ENCODE measurements around the gene IL34.
"Not testable (repeated sequence)": the region's sequence is repeated elsewhere in the genome, so short reads cannot be mapped to it uniquely, and the experiment has no call there.

Gene IL34

GRCh38 chr16:70646260-70647241, at the start of gene IL34:
Gene IL34, plus strand, starts transcription at chr16:70646559. Its CDS starts 389 bp downstream, at chr16:70646948.
- no peak for DNase-seq

GRCh38 chr16:70597135-70597835, 49.1 kb upstream of the IL34 start:
- no peak for DNase-seq

DNA sequence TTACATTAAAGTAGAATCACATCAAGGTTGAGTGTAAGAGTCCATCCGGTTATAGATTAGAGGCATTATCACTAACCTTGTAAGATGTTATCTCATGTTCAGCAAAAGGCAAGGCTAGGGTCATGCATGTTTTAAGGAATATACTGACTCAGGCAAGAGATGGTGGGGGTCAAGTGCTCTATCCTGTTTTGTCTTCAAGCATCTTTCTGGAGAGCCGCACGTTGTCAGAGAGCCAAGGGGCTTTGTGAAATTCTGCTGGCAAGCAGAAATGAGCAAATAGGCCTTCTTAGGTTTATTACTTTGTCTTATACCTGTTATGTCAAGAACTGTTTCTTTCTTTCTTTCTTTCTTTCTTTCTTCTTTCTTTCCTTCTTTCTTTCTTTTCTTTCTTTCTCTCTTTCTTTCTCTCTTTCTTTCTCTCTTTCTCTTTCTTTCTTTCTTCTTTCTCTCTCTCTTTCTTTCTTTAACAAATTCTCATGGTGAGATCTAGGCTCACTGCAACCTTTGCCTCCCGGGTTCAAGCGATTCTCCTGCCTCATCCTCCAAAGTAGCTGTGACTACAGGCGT, 47.3 kb upstream of the IL34 start:
- no peak for DNase-seq

DNA sequence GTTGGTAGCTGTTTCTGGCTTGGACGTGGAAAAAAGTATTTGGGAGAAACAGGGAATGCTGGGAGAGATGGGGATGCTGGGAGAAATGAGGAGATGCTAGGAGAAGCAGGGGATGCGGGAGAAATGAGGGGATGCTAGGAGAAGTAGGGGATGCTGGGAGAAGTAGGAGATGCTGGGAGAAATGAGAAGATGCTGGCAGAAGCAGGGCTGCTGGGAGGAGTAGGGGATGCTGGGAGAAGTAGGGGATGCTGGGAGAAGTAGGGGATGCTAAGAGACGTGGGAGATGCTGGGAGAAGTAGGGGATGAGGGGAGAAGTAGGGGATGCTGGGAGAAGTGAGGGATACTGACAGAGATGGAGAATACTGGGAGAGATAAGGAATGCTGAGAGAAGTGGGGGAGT, 45.6 kb upstream of the IL34 start:
- DNase-seq, result no peak

- DNase-seq, result no peak
These were observed 44.5 kb upstream of the IL34 start for GRCh38 chr16:70601576-70602575.

GRCh38 chr16:70602831-70603230, 43.5 kb upstream of the IL34 start:
- DNase-seq, result no peak

DNA sequence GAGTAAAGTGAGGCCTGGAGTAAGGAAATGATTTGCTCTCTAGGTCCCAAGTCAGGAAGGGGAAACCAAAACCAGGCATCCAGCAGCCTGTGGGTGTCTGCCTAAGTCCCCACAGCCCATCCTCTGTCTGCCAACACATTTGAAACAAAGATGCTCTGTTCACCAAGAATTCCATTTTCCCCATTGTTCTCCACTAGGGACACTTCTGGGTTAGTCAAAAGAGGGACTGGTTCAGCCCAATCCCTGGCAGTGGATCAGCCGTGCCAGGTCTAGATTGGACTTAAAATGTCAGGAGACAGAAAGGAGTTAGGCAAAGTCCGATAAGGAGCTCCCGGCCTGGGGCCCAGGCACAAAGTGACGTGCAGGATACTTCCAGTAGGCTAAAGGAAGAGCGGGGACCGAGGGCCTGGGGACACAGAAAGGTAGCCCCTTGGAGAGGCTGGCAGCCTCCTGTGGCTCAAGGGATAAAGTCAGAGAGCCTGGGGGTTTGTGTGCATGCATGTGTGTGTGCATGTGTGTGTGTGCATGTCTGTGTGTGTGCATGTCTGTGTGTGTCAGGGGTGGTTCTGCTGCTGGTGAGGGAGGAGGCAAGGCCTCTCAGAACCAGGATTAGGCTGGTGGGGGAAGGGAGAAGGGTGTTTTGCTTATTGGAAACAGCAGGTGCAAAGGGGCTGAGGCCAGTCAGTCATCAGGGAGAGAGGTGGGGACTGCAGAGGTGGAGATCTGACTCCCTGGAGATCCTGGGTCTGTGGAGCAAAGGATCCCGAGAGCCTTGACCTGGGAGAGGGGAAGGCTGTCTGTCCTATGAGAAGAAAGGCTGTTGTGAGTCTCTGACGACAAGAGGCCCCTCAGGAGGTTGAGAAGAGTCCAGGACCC, 41.7 kb upstream of the IL34 start:
- DNase-seq, result no peak

GRCh38 chr16:70605283-70605657, 41.1 kb upstream of the IL34 start:
- no peak for DNase-seq

DNA sequence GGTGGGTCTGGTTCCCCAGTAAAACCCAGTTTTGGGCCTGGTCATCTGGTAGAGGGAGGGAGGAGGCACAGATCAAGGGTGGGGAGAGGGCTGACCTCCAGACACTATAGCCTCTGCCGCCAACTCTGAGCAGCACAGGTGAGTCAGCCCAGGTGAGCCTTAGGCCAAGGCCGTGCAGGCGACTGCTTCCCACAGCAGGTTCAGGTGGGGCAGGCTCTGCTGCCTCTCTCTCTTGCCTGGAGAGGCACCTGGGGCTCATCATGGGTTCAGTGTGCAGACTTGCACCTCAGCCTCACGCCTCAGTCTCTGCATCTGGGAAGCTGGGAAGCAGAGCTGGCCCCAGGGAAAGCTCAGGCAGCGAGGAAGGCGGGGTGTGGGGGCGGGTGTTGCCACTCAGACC, 37.8 kb upstream of the IL34 start:
- no peak for DNase-seq

GRCh38 chr16:70610273-70611223, 35.8 kb upstream of the IL34 start:
- no peak for DNase-seq

GRCh38 chr16:70611224-70611598, 35.1 kb upstream of the IL34 start:
- no peak for DNase-seq

GRCh38 chr16:70611785-70612303, 34.5 kb upstream of the IL34 start:
- no peak for DNase-seq

- no peak for DNase-seq
These were observed 33.4 kb upstream of the IL34 start for GRCh38 chr16:70612931-70613330.

GRCh38 chr16:70614208-70614951, 32.0 kb upstream of the IL34 start:
- DNase-seq, result no peak

DNA sequence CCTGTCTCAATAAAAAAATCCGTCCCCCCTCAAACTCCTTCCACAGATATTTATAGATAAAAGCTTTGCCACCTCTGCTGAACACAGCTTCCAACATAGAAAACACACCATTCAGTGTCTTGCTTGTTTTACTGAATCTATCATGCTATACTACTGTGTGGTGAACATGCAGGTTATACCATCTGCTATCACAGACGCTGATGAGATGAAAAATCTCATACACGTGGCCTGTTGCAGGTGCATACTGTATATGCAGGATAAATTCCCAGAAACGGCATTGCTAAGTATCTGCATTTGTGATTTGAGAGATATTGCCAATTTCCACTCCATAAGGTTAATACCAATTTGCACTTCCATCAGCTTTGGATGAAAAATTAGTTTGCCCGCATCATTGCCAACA, 30.4 kb upstream of the IL34 start:
- no peak for DNase-seq

DNA sequence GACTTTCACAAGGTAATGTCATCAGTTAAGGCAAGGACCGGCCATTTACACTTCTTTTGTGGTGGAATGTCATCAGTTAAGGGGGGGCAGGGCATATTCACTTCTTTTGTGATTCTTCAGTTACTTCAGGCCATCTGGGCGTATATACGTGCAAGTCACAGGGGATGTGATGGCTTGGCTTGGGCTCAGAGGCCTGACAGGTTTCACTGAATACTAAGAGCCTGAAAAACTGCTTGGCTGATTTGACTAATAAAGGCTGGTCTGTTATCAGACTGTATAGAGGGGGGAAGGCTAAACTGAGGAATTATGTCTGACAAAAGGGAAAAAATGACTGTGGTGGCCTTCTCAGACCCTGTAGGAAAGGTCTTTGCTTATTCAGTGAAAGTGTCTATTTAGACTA, 24.5 kb upstream of the IL34 start:
- DNase-seq, result not testable (repeated sequence)

DNA sequence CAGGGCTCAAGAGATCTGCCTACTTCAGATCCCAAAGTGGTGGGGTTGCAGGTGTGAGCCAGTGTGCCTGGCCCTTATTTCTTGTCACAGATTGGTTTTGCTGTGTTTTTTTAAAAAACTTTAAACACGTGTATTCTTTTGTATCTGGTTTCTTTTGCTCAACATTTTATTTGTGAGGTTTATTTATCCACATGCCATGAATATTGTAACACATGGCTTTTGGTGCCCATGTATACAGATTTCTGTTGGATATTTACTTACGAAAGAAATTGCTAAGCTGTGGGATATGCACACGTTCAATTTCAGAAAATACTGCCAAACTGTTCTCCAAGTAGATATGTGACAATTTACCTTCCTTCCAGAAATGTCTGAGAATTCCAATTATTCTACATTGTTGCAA, 18.7 kb upstream of the IL34 start:
- no peak for DNase-seq

- DNase-seq, result no peak
These were observed 15.2 kb upstream of the IL34 start for GRCh38 chr16:70630960-70631745.
